ENCODE data around the gene ASTL. TPM values are rescaled to one million over a fixed set of nuclear protein-coding genes. Genes with fewer than 3 reads are reported as not detected.

The ASTL gene
- total RNA-seq, 1 donor from 2014 or later, result not detected

Other genes starting within 250 kb of the ASTL start
- gene ANKRD36C, start 146.7 kb downstream of the ASTL start, total RNA-seq (ENCODE audit: unreplicated experiment), result 37.6 TPM
- 0.15 TPM for gene GPAT2, start 103.6 kb downstream of the ASTL start, total RNA-seq (ENCODE audit: unreplicated experiment)
- 0.46 TPM for gene ADRA2B, start 21.9 kb downstream of the ASTL start, total RNA-seq (ENCODE audit: unreplicated experiment)
- gene DUSP2, start 6.9 kb upstream of the ASTL start, total RNA-seq (ENCODE audit: unreplicated experiment), result not detected
- 83.4 TPM for gene STARD7, start 70.3 kb upstream of the ASTL start, total RNA-seq (ENCODE audit: unreplicated experiment)
- gene TMEM127, start 127.5 kb upstream of the ASTL start, total RNA-seq (ENCODE audit: unreplicated experiment), result 39.0 TPM
- 63.7 TPM for gene CIAO1, start 127.7 kb upstream of the ASTL start, total RNA-seq (ENCODE audit: unreplicated experiment)
- gene SNRNP200, start 167.0 kb upstream of the ASTL start, total RNA-seq (ENCODE audit: unreplicated experiment), result 168 TPM
- 1.8 TPM for gene ITPRIPL1, start 186.8 kb upstream of the ASTL start, total RNA-seq (ENCODE audit: unreplicated experiment)
- 9.7 TPM for gene NCAPH, start 197.3 kb upstream of the ASTL start, total RNA-seq (ENCODE audit: unreplicated experiment)